Uterus (tissue), 2 donors: Measurements from ENCODE around the gene NTN5.

ENCODE experiments used
- CTCF ChIP-seq, 4 experiments: fragments of 200-600 bp in 2 of 4; fragments of 450-650 bp in 2 of 4; sonication (generic) in 2 of 4; IDR thresholded peaks; one replicate each; pipeline ENCODE4 v1.5.1; 2016 to 2019; ENCODE audit warnings: antibody characterized with exemption in 4 of 4, mild to moderate bottlenecking in 2 of 4, moderate library complexity in 1 of 4
- POLR2A ChIP-seq, 2 donors: fragments of 450-650 bp; IDR thresholded peaks; one replicate each; pipeline ENCODE4 v1.6.1; 2016; ENCODE audit warnings: antibody characterized with exemption in 2 of 2, mild to moderate bottlenecking in 1 of 2, moderate library complexity in 1 of 2

- TF ChIP-seq CTCF (IDR thresholded peaks at IDR 0.05) (no peak), POLR2A (IDR thresholded peaks at IDR 0.05) (no peak)
Observed at GRCh38 chr19:48674216-48674809, 1.5 kb upstream of the NTN5 start.
